K562 (cell line): Measurements from ENCODE around the gene LRRK1. TPM values are rescaled to one million over a fixed set of nuclear protein-coding genes. Genes with fewer than 3 reads are reported as not detected.

Experiments
- ATAC-seq: fragments of 200-7000 bp; cut with Tn5 transposase; 3 replicates; pipeline ENCODE4 v1.9.1; 2020; ENCODE audit warnings: moderate library complexity
- BruUV-seq: library from RNA; stranded (reverse); fragments of 400-500 nt; replicated peaks from 2 replicates; lab custom pipeline; 2021; lab: Mats Ljungman, UMichigan
- CTCF ChIA-PET: fragments of 300-600 bp; formaldehyde crosslinking; extraction: SDS; loops from one replicate; lab custom pipeline; 2021; ENCODE audit warnings: low intra/inter-chr PET ratio; lab: Yijun Ruan, JAX
- POLR2A ChIA-PET: fragments of 300-600, 350-650 bp; sonication (Branson Sonifier 250); formaldehyde crosslinking; extraction: SDS; loops from one replicate; lab custom pipeline; 2021; ENCODE audit warnings: antibody characterized with exemption, inconsistent platforms; lab: Yijun Ruan, JAX
- DNase-seq, 4 experiments: peaks; one replicate each; pipeline versions ENCODE4 v3.0.0 to v3.0.0-alpha.2; 2011 to 2018; ENCODE audit warnings: low spot score in 3 of 4, mixed read lengths in 3 of 4; ENCODE audit errors: extremely low read depth in 1 of 4
- FAIRE-seq: peaks from 2 replicates; lab custom pipeline; 2011; peaks lifted over from hg19 to GRCh38; lab: Jason Lieb, UNC
- H2AFZ ChIP-seq: 2 replicates; pipeline ENCODE4 v1.6.0; 2011; ENCODE audit warnings: low read depth, low read length, control low read depth, inconsistent platforms
- H3K27ac ChIP-seq: fragments of 200-600 bp; 3 replicates; pipeline ENCODE4 v1.8.0; 2011; ENCODE audit warnings: low read depth, mild to moderate bottlenecking, control low read depth, inconsistent platforms, low read length, moderate library complexity, mixed read lengths; ENCODE audit errors: extremely low read depth
- H3K27me3 ChIP-seq, 2 experiments: fragments of 300-600 bp in 1 of 2; 2 replicates in 1 of 2; 3 replicates in 1 of 2; pipeline versions ENCODE4 v1.6.0 to v1.8.0; 2011; ENCODE audit warnings: inconsistent platforms in 2 of 2, low read length in 2 of 2, mild to moderate bottlenecking in 1 of 2, mixed read lengths in 1 of 2, moderate library complexity in 1 of 2; ENCODE audit not compliant: control insufficient read depth in 2 of 2, insufficient read depth in 2 of 2
- H3K36me3 ChIP-seq: fragments of 300-600 bp; 3 replicates; pipeline ENCODE4 v1.8.0; 2011; ENCODE audit warnings: mild to moderate bottlenecking, low read length, inconsistent platforms; ENCODE audit not compliant: control insufficient read depth, insufficient read depth
- H3K4me1 ChIP-seq, 2 experiments: fragments of 200-600 bp in 1 of 2; replicated peaks in 1 of 2; 2 replicates in 1 of 2; 3 replicates in 1 of 2; pipeline versions ENCODE4 v1.5.1 to v1.8.0; 2011; ENCODE audit warnings: inconsistent platforms in 2 of 2, low read length in 2 of 2, mild to moderate bottlenecking in 1 of 2, mixed read lengths in 1 of 2, moderate library complexity in 1 of 2; ENCODE audit not compliant: control insufficient read depth in 2 of 2, insufficient read depth in 2 of 2
- H3K4me2 ChIP-seq: 2 replicates; pipeline ENCODE4 v1.6.1; 2011; ENCODE audit warnings: low read length, control low read depth, inconsistent platforms, mixed read lengths; ENCODE audit not compliant: insufficient read depth
- H3K4me3 ChIP-seq: fragments of 200-600 bp; sonication (generic), shearing (Covaris generic); 2 replicates; pipeline ENCODE4 v1.5.1; 2016; ENCODE audit warnings: control low read depth, inconsistent platforms
- H3K79me2 ChIP-seq: fragments of 200-600 bp; 3 replicates; pipeline ENCODE4 v1.8.0; 2011; ENCODE audit warnings: low read length, inconsistent platforms; ENCODE audit not compliant: control insufficient read depth, insufficient read depth
- H3K9ac ChIP-seq, 2 experiments: 2 replicates each; pipeline versions ENCODE4 v1.6.0 to v1.6.1; 2011; ENCODE audit warnings: low read depth in 2 of 2, low read length in 2 of 2, control low read depth in 1 of 2, inconsistent platforms in 1 of 2, mild to moderate bottlenecking in 1 of 2, mixed read lengths in 1 of 2; ENCODE audit not compliant: insufficient read depth in 1 of 2
- H3K9me1 ChIP-seq: one replicate; pipeline ENCODE4 v1.6.0; 2011; ENCODE audit warnings: inconsistent platforms, mild to moderate bottlenecking, low read length, moderate library complexity; ENCODE audit not compliant: control insufficient read depth, insufficient read depth
- H3K9me3 ChIP-seq: replicated peaks from 2 replicates; pipeline ENCODE4 v1.5.1; 2011; ENCODE audit warnings: low read depth, low read length, inconsistent platforms; ENCODE audit not compliant: control insufficient read depth, insufficient read depth
- H4K20me1 ChIP-seq: replicated peaks from 2 replicates; pipeline ENCODE4 v1.6.1; 2011; ENCODE audit warnings: low read length, inconsistent platforms, mixed read lengths; ENCODE audit not compliant: control insufficient read depth, insufficient read depth
- ADNP ChIP-seq: fragments of 200-800 bp; sonication (Bioruptor generic); IDR thresholded peaks from 2 replicates; pipeline ENCODE4 v1.6.1; 2016; ENCODE audit warnings: missing genetic modification characterization, missing compliant biosample characterization
- GATAD2B ChIP-seq: fragments of 450-650 bp; IDR thresholded peaks from 2 replicates; pipeline ENCODE4 v1.6.1; 2017; ENCODE audit warnings: mild to moderate bottlenecking, borderline replicate concordance
- HNRNPK ChIP-seq: fragments of 200-400 bp; formaldehyde crosslinking; IDR thresholded peaks from one replicate; pipeline ENCODE4 v1.6.1; 2018; ENCODE audit warnings: mild to moderate bottlenecking, low read depth, low read length; ENCODE audit not compliant: poor library complexity, severe bottlenecking
- MYC ChIP-seq, 2 experiments: fragments of 250-450 bp in 1 of 2; sonication (Bioruptor Pico) in 1 of 2; IDR thresholded peaks; 2 replicates each; pipeline versions ENCODE4 v1.5.1 to v1.6.1; 2012 to 2021; ENCODE audit warnings: low read depth in 2 of 2, borderline replicate concordance in 1 of 2, improper control_type of control experiment in 1 of 2, low read length in 1 of 2, mild to moderate bottlenecking in 1 of 2, moderate library complexity in 1 of 2
- PRPF4 ChIP-seq: fragments of 200-400 bp; formaldehyde crosslinking; IDR thresholded peaks from one replicate; pipeline ENCODE4 v1.6.1; 2017; ENCODE audit warnings: low read length, low read depth, mild to moderate bottlenecking; ENCODE audit not compliant: insufficient read depth, poor library complexity, severe bottlenecking
- TAL1 ChIP-seq: fragments of 450-650 bp; IDR thresholded peaks from 2 replicates; pipeline ENCODE4 v1.6.1; 2016; ENCODE audit warnings: mild to moderate bottlenecking
- ZKSCAN3 ChIP-seq: fragments of 250-450 bp; sonication (Bioruptor Pico); IDR thresholded peaks from 2 replicates; pipeline ENCODE4 v1.4.0; 2020
- ZNF668 ChIP-seq: fragments of 250-450 bp; sonication (Bioruptor Pico); IDR thresholded peaks from 2 replicates; pipeline ENCODE4 v1.8.0; 2022; ENCODE audit warnings: mild to moderate bottlenecking, inconsistent platforms
- ZNF707 ChIP-seq: fragments of 250-450 bp; sonication (Bioruptor Pico); conservative IDR thresholded peaks from 2 replicates; pipeline ENCODE4 v1.8.0; 2022; ENCODE audit warnings: inconsistent platforms, mild to moderate bottlenecking, moderate library complexity
- ZNF780A ChIP-seq: fragments of 250-450 bp; sonication (Bioruptor Pico); IDR thresholded peaks from 2 replicates; pipeline ENCODE4 v1.5.0; 2021; ENCODE audit warnings: mild to moderate bottlenecking
- ZNF79 ChIP-seq: fragments of 250-450 bp; sonication (Bioruptor Pico); IDR thresholded peaks from 2 replicates; pipeline ENCODE4 v1.4.0; 2020; ENCODE audit warnings: low read depth, mild to moderate bottlenecking, moderate library complexity
- WGBS: fragments of 100-300 bp; shearing (Covaris generic); methylation state at CpG from one replicate; pipeline ENCODE4 v1.1.6; 2016; ENCODE audit warnings: low coverage, mixed read lengths; ENCODE audit not compliant: insufficient coverage; ENCODE audit errors: missing lambda C conversion rate; 5-methylcytosine and 5-hydroxymethylcytosine counted together
- in situ Hi-C: fragments of 300-500 bp; cut with MboI; formaldehyde crosslinking; loops from 4 replicates; pipeline ENCODE4 v1.15.0; 2018; ENCODE audit warnings: inconsistent platforms, mixed read lengths
- intact Hi-C: fragments of 100-400 bp; cut with micrococcal nuclease; formaldehyde crosslinking; loops from 2 replicates; pipeline ENCODE4 v1.14.2; 2022
- polyA plus RNA-seq, 8 experiments: library from polyadenylated mRNA; depleted of rRNA in 4 of 8; stranded (reverse) in 5 of 8; unstranded in 3 of 8; fragments of >200 nt; fragmentation: Nextera tagmentation in 2 of 8; fragmentation: Illumina TruSeq in 1 of 8; extraction: Ambion mirVana in 2 of 8; extraction: Trizol in 1 of 8; gene quantifications; 2 replicates each; pipeline versions ENCODE4 v1.2.1 to v1.2.3, GENCODE V29; 2011 to 2014; ENCODE audit warnings: inconsistent platforms in 1 of 8, missing spikeins in 1 of 8
- total RNA-seq, 7 experiments: library from RNA; depleted of rRNA in 6 of 7; stranded (reverse); fragments of >200 nt in 6 of 7; fragmentation: Illumina TruSeq in 2 of 7; extraction: Trizol in 2 of 7; gene quantifications; 2 replicates each; pipeline versions ENCODE4 v1.2.1 to v1.2.3, GENCODE V29; 2011 to 2021; ENCODE audit warnings: low replicate concordance in 1 of 7

Gene LRRK1
- total and polyA plus RNA-seq, 9 of the 15 experiments (the other 6 are each of a cell fraction or from before 2014, with no cell fraction given), result 0.01 to 1.5 (median 0.11) TPM

DNA sequence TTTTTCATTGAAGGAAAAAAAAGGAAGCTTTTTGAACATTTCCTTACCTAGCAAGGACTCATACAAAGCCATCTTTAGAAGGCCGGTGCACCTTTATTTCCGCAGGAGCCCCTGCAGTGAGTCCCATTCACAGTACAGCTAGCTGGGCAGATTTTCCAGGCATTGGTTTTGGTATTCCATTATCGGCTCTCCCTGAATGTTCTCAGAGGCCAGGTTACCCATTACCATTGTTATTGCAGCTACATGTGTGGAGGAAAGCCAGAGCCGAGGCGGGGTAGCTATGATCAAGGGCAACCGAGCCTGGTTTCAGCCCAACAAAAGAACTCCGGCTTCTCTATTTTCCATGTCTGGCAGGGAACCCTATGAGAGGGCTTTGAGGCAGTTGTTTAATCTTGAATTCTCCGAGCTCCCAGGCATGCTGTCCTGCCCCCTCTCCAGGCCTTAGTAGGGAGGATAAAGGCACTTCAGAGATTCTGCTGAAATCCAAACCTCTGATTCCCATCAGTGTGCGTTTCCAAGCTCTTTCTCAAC is 100.3 kb downstream of the LRRK1 start:
- Histone ChIP-seq H4K20me1 (no peaks in the 10 kb centered on the region), H3K4me1 (peaks cover 0 to 1% of the 10 kb centered on the region in 2 experiments; a peak in 3 of 5 replicates), H3K79me2 (no peaks in the 10 kb centered on the region), H3K9me3 (no peaks in the 10 kb centered on the region), H3K4me2 (no peak overlapping the region), H3K36me3 (no peaks in the 10 kb centered on the region), H2AFZ (no peak overlapping the region), H3K4me3 (no peak overlapping the region), H3K9ac (no peak overlapping the region), H3K27me3 (peaks cover 30 to 52% of the 10 kb centered on the region in 2 experiments), H3K27ac (no peak overlapping the region), H3K9me1 (no peaks in the 10 kb centered on the region)
- no peak for FAIRE-seq
- intact Hi-C loops (loop anchor here (5.0 kb wide), 2 partner anchors 68 to 258 kb away; partner anchors contain the start of gene SELENOS), in situ Hi-C loops (loop anchor here (5.0 kb wide), 1 partner anchor 238 kb away; no protein-coding TSS in a partner anchor)
- POLR2A ChIA-PET, result interaction anchor here (0.6 to 0.8 kb wide), 4 partner anchors 22 to 275 kb away, joined by 3 to 4 read pairs (median 3); partner anchors contain the start of gene SNRPA1
- ATAC-seq, result no peak
- 0% methylated on average over 9 of the region's 9 CpGs for WGBS
- no peak for TF ChIP-seq ZNF707 (CRISPR knock-in tag)
- no peak for TF ChIP-seq ADNP (tag)
- TF ChIP-seq ZNF780A (CRISPR knock-in tag), result no peak
- TF ChIP-seq PRPF4, result no peak
- TF ChIP-seq GATAD2B, result no peak
- no peak for TF ChIP-seq ZNF79 (CRISPR knock-in tag)
- TF ChIP-seq HNRNPK, result no peak
- no peak for TF ChIP-seq ZKSCAN3 (CRISPR knock-in tag)
- TF ChIP-seq ZNF668 (CRISPR knock-in tag), result no peak
- no peak for TF ChIP-seq MYC (IDR thresholded peaks at IDR 0.05; ENCODE audit: low read depth, low read length)
- TF ChIP-seq MYC (CRISPR knock-in tag; IDR thresholded peaks at IDR 0.05; ENCODE audit: borderline replicate concordance, low read depth), result no peak
- TF ChIP-seq TAL1, result no peak
- CTCF ChIA-PET, result no interaction called here
- BruUV-seq, result no TSS peak
- no peak for DNase-seq
